BJ (cell line): ENCODE data around the gene GON4L. TPM values are rescaled to one million over a fixed set of nuclear protein-coding genes. Genes with fewer than 3 reads are reported as not detected.

Experiments used
- CTCF ChIA-PET: fragments of 350-600 bp; formaldehyde crosslinking; extraction: SDS; loops from one replicate; lab custom pipeline; 2021; ENCODE audit warnings: antibody characterized with exemption, inconsistent platforms; lab: Yijun Ruan, JAX
- POLR2A ChIA-PET: fragments of 300-600 bp; sonication (Branson Sonifier 250); formaldehyde crosslinking; extraction: SDS; loops from one replicate; lab custom pipeline; 2021; ENCODE audit warnings: antibody characterized with exemption; lab: Charles Lee
- DNase-seq: peaks from one replicate; pipeline ENCODE4 v3.0.0-alpha.2; 2011; ENCODE audit warnings: low read depth
- H3K27me3 ChIP-seq: 2 replicates; pipeline ENCODE4 v1.6.0; 2011; ENCODE audit warnings: low read length; ENCODE audit not compliant: control insufficient read depth, insufficient read depth
- H3K36me3 ChIP-seq: 2 replicates; pipeline ENCODE4 v1.5.1; 2011; ENCODE audit warnings: low read length; ENCODE audit not compliant: control insufficient read depth, insufficient read depth
- H3K4me3 ChIP-seq: 2 replicates; pipeline ENCODE4 v1.5.1; 2011; ENCODE audit warnings: low read depth, mild to moderate bottlenecking, control low read depth, low read length
- CTCF ChIP-seq: IDR thresholded peaks from 2 replicates; pipeline ENCODE4 v1.5.1; 2011; ENCODE audit warnings: low read depth, mild to moderate bottlenecking, control low read depth, inconsistent platforms, low read length, moderate library complexity; ENCODE audit not compliant: insufficient read depth
- polyA plus RNA-seq: library from polyadenylated mRNA; depleted of rRNA; stranded (reverse); fragments of >200 nt; gene quantifications from 2 replicates; pipeline ENCODE4 v1.2.3, GENCODE V29; 2011

The GON4L gene
- polyA plus RNA-seq, 1 experiment: 18.3 TPM

GRCh38 chr1:155831279-155831976 is 25.6 kb downstream of the GON4L start:
- peaks cover 3% of the 10 kb centered on the region for H3K36me3 ChIP-seq
- ChIA-PET POLR2A (no interaction called here), CTCF (no interaction called here)
- no peaks in the 10 kb centered on the region for H3K27me3 ChIP-seq
- TF ChIP-seq CTCF: no peak
- DNase-seq: no peak
- no peak overlapping the region for H3K4me3 ChIP-seq

GRCh38 chr1:155827450-155827849 is 29.6 kb downstream of the GON4L start:
- CTCF ChIA-PET: no interaction called here
- POLR2A ChIA-PET: no interaction called here

GRCh38 chr1:155816351-155816750 is 40.7 kb downstream of the GON4L start:
- no peak for TF ChIP-seq CTCF
- POLR2A ChIA-PET: no interaction called here
- no peak for DNase-seq
- peaks cover 8% of the 10 kb centered on the region for H3K36me3 ChIP-seq
- no peak overlapping the region for H3K4me3 ChIP-seq
- no peaks in the 10 kb centered on the region for H3K27me3 ChIP-seq
- CTCF ChIA-PET: no interaction called here

More at GRCh38 chr1:155827450-155827849, 29.6 kb downstream of the GON4L start:
- H3K4me3 ChIP-seq: no peak overlapping the region
- H3K36me3 ChIP-seq: peaks cover 7% of the 10 kb centered on the region
- no peak for TF ChIP-seq CTCF
- H3K27me3 ChIP-seq: no peaks in the 10 kb centered on the region
- no peak for DNase-seq

- H3K36me3 ChIP-seq: peaks cover 6% of the 10 kb centered on the region
- TF ChIP-seq CTCF: no peak
These were observed 43.3 kb downstream of the GON4L start for GRCh38 chr1:155813672-155814071.

GRCh38 chr1:155812878-155813277 is 44.1 kb downstream of the GON4L start:
- no peak for DNase-seq
- CTCF ChIA-PET: no interaction called here
- Histone ChIP-seq H3K36me3 (peaks cover 6% of the 10 kb centered on the region), H3K27me3 (no peaks in the 10 kb centered on the region), H3K4me3 (no peak overlapping the region)
- POLR2A ChIA-PET: no interaction called here
- TF ChIP-seq CTCF: no peak

More at GRCh38 chr1:155813672-155814071, 43.3 kb downstream of the GON4L start:
- DNase-seq: no peak
- Histone ChIP-seq H3K27me3 (no peaks in the 10 kb centered on the region), H3K4me3 (no peak overlapping the region)
- POLR2A ChIA-PET: no interaction called here
- CTCF ChIA-PET: interaction anchor here (0.7 kb wide), 1 partner anchor 69 kb away, joined by 3 read pairs; no protein-coding TSS in a partner anchor
